H1 (cell line): Measurements from ENCODE around the gene MEGF9. TPM values are rescaled to one million over a fixed set of nuclear protein-coding genes. Genes with fewer than 3 reads are reported as not detected.

Source experiments
- CTCF ChIA-PET: fragments of 300-600 bp; sonication (Branson Sonifier 250); formaldehyde crosslinking; loops from one replicate; lab custom pipeline; 2021; ENCODE audit not compliant: partially characterized antibody; lab: Charles Lee
- POLR2A ChIA-PET: fragments of 300-600 bp; sonication (Branson Sonifier 250); formaldehyde crosslinking; loops from one replicate; lab custom pipeline; 2021; ENCODE audit warnings: inconsistent platforms; ENCODE audit not compliant: partially characterized antibody; lab: Charles Lee
- DNase-seq, 2 experiments: peaks; one replicate each; pipeline versions ENCODE4 v3.0.0 to v3.0.0-alpha.2; 2010 to 2022; ENCODE audit warnings: low spot score in 2 of 2, low read depth in 1 of 2, mixed read lengths in 1 of 2
- FAIRE-seq: peaks from 2 replicates; lab custom pipeline; 2011; peaks lifted over from hg19 to GRCh38; lab: Jason Lieb, UNC
- H2AFZ ChIP-seq: 2 replicates; pipeline ENCODE4 v1.8.1; 2012; ENCODE audit warnings: low read length, inconsistent platforms
- H2AK5ac ChIP-seq: 2 replicates; pipeline ENCODE4 v1.6.1; 2013; ENCODE audit warnings: low read depth, low read length
- H2BK120ac ChIP-seq: replicated peaks from 2 replicates; pipeline ENCODE3; 2013; ENCODE audit warnings: low read depth, low read length, inconsistent platforms
- H2BK12ac ChIP-seq: 2 replicates; pipeline ENCODE4 v1.6.1; 2013; ENCODE audit warnings: low read depth, low read length
- H2BK15ac ChIP-seq: 2 replicates; pipeline ENCODE4 v1.6.1; 2013; ENCODE audit warnings: low read length
- H2BK20ac ChIP-seq: 2 replicates; pipeline ENCODE4 v1.6.1; 2013; ENCODE audit warnings: low read length
- H2BK5ac ChIP-seq: 2 replicates; pipeline ENCODE4 v1.6.1; 2013; ENCODE audit warnings: low read depth, low read length
- H3K14ac ChIP-seq: 2 replicates; pipeline ENCODE4 v1.6.1; 2013; ENCODE audit warnings: inconsistent platforms; ENCODE audit not compliant: insufficient read length
- H3K18ac ChIP-seq: 2 replicates; pipeline ENCODE4 v1.6.1; 2013; ENCODE audit warnings: low read length; ENCODE audit errors: extremely low read depth
- H3K23ac ChIP-seq: 2 replicates; pipeline ENCODE4 v1.6.1; 2013; ENCODE audit warnings: inconsistent platforms; ENCODE audit not compliant: insufficient read length
- H3K23me2 ChIP-seq: 2 replicates; pipeline ENCODE4 v1.6.1; 2013; ENCODE audit warnings: low read depth, low read length
- H3K27ac ChIP-seq: 2 replicates; pipeline ENCODE4 v1.6.1; 2011; ENCODE audit warnings: low read depth, low read length, inconsistent platforms
- H3K27me3 ChIP-seq, 4 experiments: replicated peaks in 1 of 4; 1 replicate in 1 of 4; 2 replicates in 3 of 4; pipeline versions ENCODE4 v1.6.1 to v1.8.1; 2011 to 2013; ENCODE audit warnings: low read length in 3 of 4, mild to moderate bottlenecking in 3 of 4, inconsistent platforms in 2 of 4, mixed read lengths in 2 of 4, moderate library complexity in 1 of 4; ENCODE audit not compliant: control insufficient read depth in 3 of 4, insufficient read depth in 3 of 4; ENCODE audit errors: extremely low read depth in 1 of 4
- H3K36me3 ChIP-seq, 4 experiments: 2 replicates each; pipeline versions ENCODE4 v1.6.1 to v1.8.1; 2011 to 2013; ENCODE audit warnings: mild to moderate bottlenecking in 4 of 4, low read length in 3 of 4, moderate library complexity in 2 of 4, control low read depth in 1 of 4, inconsistent platforms in 1 of 4; ENCODE audit not compliant: insufficient read depth in 4 of 4, control insufficient read depth in 2 of 4
- H3K4ac ChIP-seq: replicated peaks from 2 replicates; pipeline ENCODE3; 2013; ENCODE audit warnings: low read length, low read depth, mixed read lengths, inconsistent platforms; ENCODE audit not compliant: insufficient read length
- H3K4me1 ChIP-seq, 4 experiments: replicated peaks in 1 of 4; 1 replicate in 1 of 4; 2 replicates in 3 of 4; pipeline versions ENCODE4 v1.6.1 to v1.8.1; 2011 to 2013; ENCODE audit warnings: low read length in 3 of 4, inconsistent platforms in 2 of 4, mixed read lengths in 1 of 4; ENCODE audit not compliant: insufficient read depth in 4 of 4, control insufficient read depth in 3 of 4
- H3K4me2 ChIP-seq, 2 experiments: 2 replicates each; pipeline versions ENCODE4 v1.6.1 to v1.8.1; 2011 to 2013; ENCODE audit warnings: low read depth in 2 of 2, low read length in 2 of 2, control low read depth in 1 of 2, inconsistent platforms in 1 of 2, mild to moderate bottlenecking in 1 of 2; ENCODE audit not compliant: insufficient read depth in 1 of 2
- H3K4me3 ChIP-seq, 4 experiments: fragments of 200-600, 300-600 bp in 1 of 4; sonication (generic), shearing (Covaris generic), sonication (Bioruptor Twin) in 1 of 4; 2 replicates each; pipeline versions ENCODE4 v1.5.1 to v1.8.1; 2011 to 2016; ENCODE audit warnings: low read length in 4 of 4, low read depth in 3 of 4, control low read depth in 2 of 4, inconsistent platforms in 2 of 4, mild to moderate bottlenecking in 2 of 4, mixed read lengths in 1 of 4, moderate library complexity in 1 of 4; ENCODE audit not compliant: insufficient read depth in 2 of 4; ENCODE audit errors: extremely low read depth in 1 of 4
- H3K56ac ChIP-seq: replicated peaks from 2 replicates; pipeline ENCODE3; 2013; ENCODE audit warnings: low read depth, mild to moderate bottlenecking, mixed read lengths, low read length, inconsistent platforms; ENCODE audit not compliant: insufficient read length
- H3K79me1 ChIP-seq: 2 replicates; pipeline ENCODE4 v1.6.1; 2013; ENCODE audit warnings: low read depth, low read length, control low read depth
- H3K79me2 ChIP-seq, 2 experiments: 2 replicates each; pipeline versions ENCODE4 v1.6.1 to v1.8.1; 2012 to 2013; ENCODE audit warnings: low read length in 2 of 2, mild to moderate bottlenecking in 2 of 2, inconsistent platforms in 1 of 2; ENCODE audit not compliant: insufficient read depth in 2 of 2, control insufficient read depth in 1 of 2
- H3K9ac ChIP-seq, 4 experiments: replicated peaks in 1 of 4; 1 replicate in 1 of 4; 2 replicates in 3 of 4; pipeline versions ENCODE4 v1.6.1 to v1.8.1; 2011 to 2013; ENCODE audit warnings: low read depth in 3 of 4, low read length in 3 of 4, control low read depth in 2 of 4, mild to moderate bottlenecking in 2 of 4, moderate library complexity in 2 of 4, inconsistent platforms in 1 of 4; ENCODE audit errors: extremely low read depth in 1 of 4
- H3K9me3 ChIP-seq, 2 experiments: 2 replicates each; pipeline versions ENCODE4 v1.6.1 to v1.8.1; 2012 to 2013; ENCODE audit warnings: mild to moderate bottlenecking in 2 of 2, moderate library complexity in 2 of 2, control low read depth in 1 of 2, inconsistent platforms in 1 of 2, low read depth in 1 of 2, low read length in 1 of 2, mixed read lengths in 1 of 2; ENCODE audit not compliant: insufficient read depth in 2 of 2
- H4K20me1 ChIP-seq, 2 experiments: replicated peaks in 1 of 2; 2 replicates each; pipeline versions ENCODE3 to v1.8.1; 2011 to 2013; ENCODE audit warnings: inconsistent platforms in 2 of 2, low read length in 2 of 2, mild to moderate bottlenecking in 1 of 2; ENCODE audit not compliant: insufficient read depth in 2 of 2, control insufficient read depth in 1 of 2
- H4K5ac ChIP-seq: 2 replicates; pipeline ENCODE4 v1.6.1; 2013; ENCODE audit warnings: low read length, low read depth, mixed read lengths, inconsistent platforms; ENCODE audit not compliant: insufficient read length
- H4K8ac ChIP-seq: 2 replicates; pipeline ENCODE4 v1.8.0; 2013; ENCODE audit warnings: mild to moderate bottlenecking, moderate library complexity, low read length, inconsistent platforms; ENCODE audit not compliant: insufficient read depth; ENCODE audit errors: extremely low read depth
- H4K91ac ChIP-seq: replicated peaks from 2 replicates; pipeline ENCODE3; 2013; ENCODE audit warnings: low read length, mixed read lengths, inconsistent platforms; ENCODE audit not compliant: insufficient read length
- CTBP2 ChIP-seq: IDR thresholded peaks from 2 replicates; pipeline ENCODE4 v1.7.0; 2011; ENCODE audit warnings: borderline replicate concordance, mild to moderate bottlenecking, moderate library complexity, mixed read lengths, low read length; ENCODE audit not compliant: insufficient read depth, insufficient read length
- EGR1 ChIP-seq: IDR thresholded peaks from 2 replicates; pipeline ENCODE4 v1.6.1; 2011; ENCODE audit warnings: low read depth, low read length, borderline replicate concordance
- JUN ChIP-seq: IDR thresholded peaks from 2 replicates; pipeline ENCODE4 v1.6.1; 2011; ENCODE audit warnings: low read depth, mild to moderate bottlenecking, improper control_type of control experiment, low read length
- JUND ChIP-seq: IDR thresholded peaks from 2 replicates; pipeline ENCODE4 v1.6.1; 2011; ENCODE audit warnings: mild to moderate bottlenecking, improper control_type of control experiment, low read length
- KDM5A ChIP-seq: fragments of 200-600 bp; IDR thresholded peaks from 2 replicates; pipeline ENCODE4 v1.7.1; 2012; ENCODE audit warnings: mild to moderate bottlenecking, low read length, inconsistent platforms, mixed read lengths
- NANOG ChIP-seq: IDR thresholded peaks from 2 replicates; pipeline ENCODE4 v1.6.1; 2011; ENCODE audit warnings: low read length, low read depth, mild to moderate bottlenecking, inconsistent platforms; ENCODE audit not compliant: insufficient read depth, poor library complexity, severe bottlenecking
- POLR2AphosphoS5 ChIP-seq: IDR thresholded peaks from 2 replicates; pipeline ENCODE4 v1.6.1; 2011; ENCODE audit warnings: low read depth, low read length
- RNF2 ChIP-seq: fragments of 200-900, 300-1000 bp; sonication (generic); IDR thresholded peaks from 2 replicates; pipeline ENCODE4 v1.7.1; 2016; ENCODE audit warnings: borderline replicate concordance, low read depth, mild to moderate bottlenecking, antibody characterized with exemption, low read length; ENCODE audit not compliant: poor library complexity, severe bottlenecking; ENCODE audit errors: missing control alignments
- SIN3A ChIP-seq, 2 experiments: IDR thresholded peaks in 1 of 2; conservative IDR thresholded peaks in 1 of 2; 2 replicates each; pipeline ENCODE4 v1.6.1; 2011 to 2012; ENCODE audit warnings: low read length in 2 of 2, improper control_type of control experiment in 1 of 2, low read depth in 1 of 2, mild to moderate bottlenecking in 1 of 2
- SIX5 ChIP-seq: IDR thresholded peaks from 2 replicates; pipeline ENCODE4 v1.6.1; 2011; ENCODE audit warnings: mild to moderate bottlenecking, low read depth, low read length
- SP4 ChIP-seq: IDR thresholded peaks from 2 replicates; pipeline ENCODE4 v1.6.1; 2012; ENCODE audit warnings: low read length, inconsistent platforms
- TAF1 ChIP-seq: IDR thresholded peaks from 2 replicates; pipeline ENCODE4 v1.6.1; 2011; ENCODE audit warnings: mild to moderate bottlenecking, low read depth, low read length
- TEAD4 ChIP-seq: IDR thresholded peaks from 2 replicates; pipeline ENCODE4 v1.6.1; 2012; ENCODE audit warnings: low read depth, low read length, inconsistent platforms, mixed read lengths
- YY1 ChIP-seq: IDR thresholded peaks from 2 replicates; pipeline ENCODE4 v1.6.1; 2011; ENCODE audit warnings: low read depth, mild to moderate bottlenecking, low read length
- polyA plus RNA-seq, 7 experiments: library from polyadenylated mRNA; depleted of rRNA in 3 of 7; stranded (reverse) in 5 of 7; unstranded in 2 of 7; fragments of >200 nt in 5 of 7; fragments of 200-250 nt in 2 of 7; gene quantifications; 1 replicate in 5 of 7; 2 replicates in 1 of 7; 4 replicates in 1 of 7; pipeline versions ENCODE4 v1.2.1 to v1.2.3, GENCODE V29; 2011 to 2013; ENCODE audit warnings: missing spikeins in 2 of 7, mixed read lengths in 2 of 7
- total RNA-seq: library from RNA; stranded (reverse); fragmentation: NEBNext Ultra II Directional; extraction: Animal tissue kit (Norgen Biotek cat#: 25700); gene quantifications from 2 replicates; pipeline ENCODE4 v1.2.1, GENCODE V29; 2021

MEGF9 gene
- total and polyA plus RNA-seq, 2 of the 8 experiments (the other 6 are each of a cell fraction or from before 2014, with no cell fraction given) = 0.45 to 1.8 TPM

DNA sequence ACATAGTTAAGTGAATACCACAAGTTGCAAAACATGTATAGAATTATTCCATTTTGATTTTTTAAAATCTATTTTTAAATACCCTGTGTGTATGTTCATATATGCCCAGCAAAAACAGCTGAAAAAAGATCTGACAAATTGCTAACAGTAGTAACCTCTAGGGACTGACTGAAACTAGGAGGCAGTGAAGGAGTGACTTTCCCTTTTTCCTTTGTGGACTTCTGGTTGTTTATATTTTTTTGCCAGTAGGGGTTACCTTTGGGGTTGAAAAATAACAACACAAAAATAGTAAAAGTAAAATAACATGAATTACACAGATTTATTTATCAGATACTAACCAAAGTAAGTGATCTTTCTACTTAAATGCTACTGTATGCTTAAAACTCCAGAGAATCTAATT, 2.9 kb downstream of the MEGF9 start:
- H2BK20ac ChIP-seq = no peak overlapping the region
- H4K20me1 ChIP-seq = peaks cover 0 to 2% of the 10 kb centered on the region in 2 experiments
- no peak overlapping the region for H3K9ac ChIP-seq
- no peak overlapping the region for H4K91ac ChIP-seq
- FAIRE-seq (no peak), DNase-seq (no peak)
- no peaks in the 10 kb centered on the region for H3K36me3 ChIP-seq
- H2AK5ac ChIP-seq = no peak overlapping the region
- no peak overlapping the region for H2BK5ac ChIP-seq
- H3K79me1 ChIP-seq = no peaks in the 10 kb centered on the region
- H4K8ac ChIP-seq = no peak overlapping the region
- H3K27me3 ChIP-seq = peaks cover 4 to 17% (median 15%) of the 10 kb centered on the region in 4 experiments; a peak in 6 of 7 replicates
- H3K4ac ChIP-seq = no peak overlapping the region
- no peak overlapping the region for H4K5ac ChIP-seq
- H3K23me2 ChIP-seq = peaks cover 13% of the 10 kb centered on the region; the same call in 1 of the 2 replicates
- H3K4me2 ChIP-seq = no peak overlapping the region
- no peak overlapping the region for H3K4me3 ChIP-seq
- peaks cover 0 to 9% (median 8%) of the 10 kb centered on the region in 4 experiments; a peak in 4 of 7 replicates for H3K4me1 ChIP-seq
- no peak overlapping the region for H2BK15ac ChIP-seq
- H3K79me2 ChIP-seq = no peaks in the 10 kb centered on the region
- H3K56ac ChIP-seq = no peak overlapping the region
- no peak overlapping the region for H2BK120ac ChIP-seq
- no peak overlapping the region for H3K23ac ChIP-seq
- no peak overlapping the region for H3K27ac ChIP-seq
- no peaks in the 10 kb centered on the region for H3K9me3 ChIP-seq
- POLR2A ChIA-PET = no interaction called here
- CTCF ChIA-PET = interaction anchor here (1.1 to 1.4 kb wide), 2 partner anchors 9 to 19 kb away, joined by 3 to 4 read pairs; no protein-coding TSS in a partner anchor
- H2BK12ac ChIP-seq = no peak overlapping the region
- no peak overlapping the region for H3K14ac ChIP-seq
- no peak overlapping the region for H2AFZ ChIP-seq
- no peak overlapping the region for H3K18ac ChIP-seq
- TF ChIP-seq CTBP2 (no peak), SP4 (no peak), NANOG (no peak), YY1 (no peak), RNF2 (no peak), POLR2AphosphoS5 (no peak), KDM5A (no peak), EGR1 (no peak), TEAD4 (no peak), JUND (no peak), SIN3A (conservative IDR thresholded peaks at IDR 0.05 in 1 of 2, IDR thresholded peaks at IDR 0.05 in 1 of 2; ENCODE audit: low read depth in 1 of 2, low read length in 2 of 2) (no peak), TAF1 (no peak), JUN (no peak), SIX5 (no peak)
